Mucosa of rectum (tissue), 2 donors: ENCODE results near the gene HS3ST3B1.
A peak's percentile ranks its signal among the peaks of the same experiment; 100 is the strongest.

Source experiments
- H3K27ac ChIP-seq, 2 donors: one replicate each; pipeline ENCODE4 v1.7.0; 2013; ENCODE audit warnings: inconsistent platforms in 2 of 2, low read depth in 2 of 2, low read length in 2 of 2
- H3K27me3 ChIP-seq, 2 donors: one replicate each; pipeline ENCODE4 v1.7.0; 2013; ENCODE audit warnings: low read length in 2 of 2; ENCODE audit not compliant: control insufficient read depth in 2 of 2, insufficient read depth in 2 of 2
- H3K36me3 ChIP-seq, 2 donors: one replicate each; pipeline ENCODE4 v1.7.0; 2013; ENCODE audit warnings: low read length in 2 of 2; ENCODE audit not compliant: control insufficient read depth in 2 of 2, insufficient read depth in 2 of 2
- H3K4me1 ChIP-seq, 2 donors: one replicate each; pipeline ENCODE4 v1.7.0; 2013; ENCODE audit warnings: low read length in 2 of 2, mild to moderate bottlenecking in 1 of 2; ENCODE audit not compliant: control insufficient read depth in 2 of 2, insufficient read depth in 2 of 2
- H3K4me3 ChIP-seq, 2 donors: one replicate each; pipeline ENCODE4 v1.7.0; 2013; ENCODE audit warnings: low read length in 2 of 2
- H3K9ac ChIP-seq, 2 donors: one replicate each; pipeline ENCODE4 v1.7.0; 2013; ENCODE audit warnings: low read length in 2 of 2, low read depth in 1 of 2, mild to moderate bottlenecking in 1 of 2
- H3K9me3 ChIP-seq, 2 donors: one replicate each; pipeline ENCODE4 v1.7.0; 2013; ENCODE audit warnings: low read length in 2 of 2; ENCODE audit not compliant: control insufficient read depth in 2 of 2
- donor health status: healthy.
- donor health status: Normal muscosa, but diverticular disease.

Gene HS3ST3B1

GRCh38 chr17:14318918-14319205, 18.0 kb downstream of the HS3ST3B1 start:
- Histone ChIP-seq H3K4me1 (no peaks in the 10 kb centered on the region), H3K36me3 (no peaks in the 10 kb centered on the region)

GRCh38 chr17:14320098-14320497, 19.2 kb downstream of the HS3ST3B1 start:
- Histone ChIP-seq H3K4me1 (no peaks in the 10 kb centered on the region), H3K27me3 (no peaks in the 10 kb centered on the region)

More at GRCh38 chr17:14318918-14319205, 18.0 kb downstream of the HS3ST3B1 start:
- Histone ChIP-seq H3K27me3 (no peaks in the 10 kb centered on the region), H3K9ac (no peak overlapping the region), H3K9me3 (no peaks in the 10 kb centered on the region), H3K27ac (no peak overlapping the region), H3K4me3 (no peak overlapping the region)

GRCh38 chr17:14320734-14321475, 20.0 kb downstream of the HS3ST3B1 start:
- H3K9ac ChIP-seq, result no peak overlapping the region
- H3K4me3 ChIP-seq, result no peak overlapping the region
- no peaks in the 10 kb centered on the region for H3K36me3 ChIP-seq
- no peaks in the 10 kb centered on the region for H3K4me1 ChIP-seq
- H3K27ac ChIP-seq, result no peak overlapping the region
- no peaks in the 10 kb centered on the region for H3K27me3 ChIP-seq
- H3K9me3 ChIP-seq, result no peaks in the 10 kb centered on the region

More at GRCh38 chr17:14320098-14320497, 19.2 kb downstream of the HS3ST3B1 start:
- Histone ChIP-seq H3K27ac (no peak overlapping the region), H3K4me3 (no peak overlapping the region), H3K9me3 (no peaks in the 10 kb centered on the region), H3K36me3 (no peaks in the 10 kb centered on the region), H3K9ac (no peak overlapping the region)

- Histone ChIP-seq H3K36me3 (no peaks in the 10 kb centered on the region), H3K27me3 (no peaks in the 10 kb centered on the region), H3K9me3 (no peaks in the 10 kb centered on the region), H3K4me3 (no peak overlapping the region), H3K27ac (no peak overlapping the region), H3K9ac (no peak overlapping the region), H3K4me1 (no peaks in the 10 kb centered on the region)
Observed at GRCh38 chr17:14321476-14321949, 20.6 kb downstream of the HS3ST3B1 start.

- Histone ChIP-seq H3K4me3 (no peak overlapping the region), H3K27me3 (no peaks in the 10 kb centered on the region), H3K9ac (no peak overlapping the region), H3K4me1 (no peaks in the 10 kb centered on the region), H3K36me3 (no peaks in the 10 kb centered on the region), H3K27ac (no peak overlapping the region), H3K9me3 (no peaks in the 10 kb centered on the region)
Observed at GRCh38 chr17:14321980-14322776, 21.3 kb downstream of the HS3ST3B1 start.

GRCh38 chr17:14323522-14323981, 22.7 kb downstream of the HS3ST3B1 start:
- Histone ChIP-seq H3K27me3 (no peaks in the 10 kb centered on the region), H3K4me3 (no peak overlapping the region), H3K27ac (no peak overlapping the region), H3K9ac (no peak overlapping the region), H3K36me3 (no peaks in the 10 kb centered on the region), H3K4me1 (no peaks in the 10 kb centered on the region), H3K9me3 (no peaks in the 10 kb centered on the region)

GRCh38 chr17:14325618-14326167, 24.8 kb downstream of the HS3ST3B1 start:
- Histone ChIP-seq H3K4me1 (no peaks in the 10 kb centered on the region), H3K4me3 (no peak overlapping the region), H3K9ac (no peak overlapping the region), H3K36me3 (no peaks in the 10 kb centered on the region), H3K27ac (no peak overlapping the region), H3K9me3 (no peaks in the 10 kb centered on the region), H3K27me3 (no peaks in the 10 kb centered on the region)

GRCh38 chr17:14329900-14330491, 29.1 kb downstream of the HS3ST3B1 start:
- Histone ChIP-seq H3K4me3 (no peak overlapping the region), H3K27me3 (no peaks in the 10 kb centered on the region), H3K4me1 (no peaks in the 10 kb centered on the region), H3K36me3 (no peaks in the 10 kb centered on the region), H3K27ac (peak overlapping the region in 1 of 2 donors; percentile 29), H3K9me3 (no peaks in the 10 kb centered on the region), H3K9ac (no peak overlapping the region)

- Histone ChIP-seq H3K27ac (peak overlapping the region in 1 of 2 donors; percentile 29), H3K9me3 (no peaks in the 10 kb centered on the region), H3K4me3 (no peak overlapping the region), H3K4me1 (no peaks in the 10 kb centered on the region), H3K9ac (no peak overlapping the region), H3K27me3 (no peaks in the 10 kb centered on the region), H3K36me3 (no peaks in the 10 kb centered on the region)
Observed at GRCh38 chr17:14330492-14330962, 29.6 kb downstream of the HS3ST3B1 start.
